GM18508 (cell line): Measurements from ENCODE around the gene DAP.

Source experiments
- ATAC-seq: cut with Tn5 transposase; IDR thresholded peaks from one replicate; pipeline ENCODE4 v1.9.1; 2021; ENCODE audit warnings: moderate number of reproducible peaks; ENCODE audit not compliant: insufficient read depth, unreplicated experiment

The DAP gene

GRCh38 chr5:10761933-10762775 lies 1.1 kb upstream of the DAP start:
- no peak for ATAC-seq

GRCh38 chr5:10760921-10761184 lies 181 bp downstream of the DAP start:
- ATAC-seq: no peak

DNA sequence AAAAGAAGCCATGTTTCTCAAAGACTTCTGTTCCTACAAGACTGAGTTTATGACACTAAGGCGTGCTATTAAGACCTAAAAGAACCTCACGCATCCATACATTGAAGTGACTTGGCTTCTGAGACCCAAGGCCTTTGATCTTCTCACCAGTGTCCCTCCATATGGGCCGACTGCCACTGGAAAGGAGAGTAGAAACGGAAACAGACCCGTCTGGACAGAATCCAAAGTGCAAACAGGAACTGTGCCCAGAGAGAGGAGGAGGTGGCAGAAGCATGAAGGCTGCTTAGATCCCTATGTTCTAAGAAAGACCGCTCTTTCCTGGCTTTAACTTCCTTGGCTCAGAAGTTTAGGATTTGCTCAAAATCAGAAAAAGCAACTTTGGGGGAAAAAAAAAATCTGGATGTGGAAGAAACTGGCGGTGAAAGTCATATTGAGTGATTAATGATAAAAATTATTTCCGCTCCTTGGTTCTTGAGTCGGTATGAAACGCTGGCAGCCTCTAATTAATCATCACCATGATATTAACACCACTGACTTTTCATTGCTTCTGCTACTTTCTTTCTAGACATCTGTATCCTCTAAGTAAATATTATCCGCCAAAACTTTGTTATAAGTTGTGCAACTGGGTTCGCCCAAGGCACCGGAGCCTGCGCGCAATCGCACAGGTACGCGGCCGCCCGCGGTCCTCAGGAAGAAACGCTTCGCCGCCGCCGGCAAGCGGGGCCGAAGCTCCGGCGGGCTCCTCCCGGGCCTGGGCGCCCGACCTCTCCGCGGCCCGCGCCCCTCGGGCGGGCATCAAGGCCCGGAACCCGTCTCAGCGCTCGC lies 726 bp downstream of the DAP start:
- ATAC-seq: peak; percentile 3

DNA sequence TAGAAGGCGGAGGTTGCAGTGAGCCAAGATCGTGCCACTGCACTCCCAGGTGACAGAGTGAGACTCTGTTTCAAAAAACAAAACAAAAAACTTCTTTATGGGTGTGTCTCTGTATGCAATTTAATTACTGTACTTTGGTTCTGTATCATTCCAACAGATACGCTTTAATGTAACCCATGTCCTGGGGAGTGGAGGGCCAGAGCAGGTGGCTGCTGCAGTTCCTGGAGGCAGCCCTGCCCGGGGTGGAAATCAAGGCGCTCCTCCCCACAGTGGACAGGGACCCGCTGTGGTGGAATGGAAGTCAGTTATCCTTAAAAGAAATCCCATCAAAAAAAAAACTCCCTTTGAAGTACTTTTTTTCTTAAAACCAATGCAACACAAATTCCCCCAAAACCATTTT lies 1.9 kb downstream of the DAP start:
- ATAC-seq: no peak

- no peak for ATAC-seq
Observed at GRCh38 chr5:10757922-10758555, 3.0 kb downstream of the DAP start.

DNA sequence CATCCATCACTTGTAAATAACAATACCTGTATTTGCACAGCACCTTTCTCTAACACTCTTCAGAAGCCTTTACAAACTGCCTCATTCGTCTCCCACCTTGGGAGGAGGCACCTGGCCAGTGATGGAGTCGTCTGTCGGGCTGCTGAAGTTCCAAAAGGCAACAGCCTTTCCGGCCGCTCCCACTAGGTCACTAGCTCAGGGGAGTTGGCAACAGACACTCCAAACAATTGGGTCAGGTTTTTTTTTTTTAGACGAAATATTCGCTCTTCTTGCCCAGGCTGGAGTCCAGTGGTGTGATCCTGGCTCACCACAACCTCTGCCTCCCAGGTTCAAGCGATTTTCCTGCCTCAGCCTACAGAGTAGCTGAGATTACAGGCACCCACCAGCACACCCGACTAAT lies 4.0 kb downstream of the DAP start:
- ATAC-seq: no peak

GRCh38 chr5:10756549-10756948 lies 4.5 kb downstream of the DAP start:
- ATAC-seq: peak; percentile 41

DNA sequence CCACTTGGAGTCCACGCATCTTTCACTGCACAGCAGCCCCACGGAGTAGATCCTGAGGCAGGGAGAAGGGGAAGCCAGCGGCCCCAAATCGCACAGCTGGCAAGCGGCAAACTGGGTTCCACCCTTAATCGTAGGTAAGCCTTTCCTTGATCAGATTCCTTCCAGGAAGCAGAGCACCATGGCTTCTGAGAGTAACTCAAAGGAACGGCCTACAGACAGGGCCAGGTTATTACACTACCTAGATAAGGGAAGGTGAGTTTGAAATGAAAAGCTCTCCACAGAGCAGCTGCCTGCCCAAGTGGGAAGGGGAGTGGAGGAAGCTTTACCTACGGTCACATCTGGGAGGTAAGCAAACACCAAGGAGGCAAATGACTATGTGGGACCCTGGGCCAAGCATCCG lies 7.9 kb downstream of the DAP start:
- no peak for ATAC-seq

- no peak for ATAC-seq
Observed at GRCh38 chr5:10752451-10752850, 8.6 kb downstream of the DAP start.

DNA sequence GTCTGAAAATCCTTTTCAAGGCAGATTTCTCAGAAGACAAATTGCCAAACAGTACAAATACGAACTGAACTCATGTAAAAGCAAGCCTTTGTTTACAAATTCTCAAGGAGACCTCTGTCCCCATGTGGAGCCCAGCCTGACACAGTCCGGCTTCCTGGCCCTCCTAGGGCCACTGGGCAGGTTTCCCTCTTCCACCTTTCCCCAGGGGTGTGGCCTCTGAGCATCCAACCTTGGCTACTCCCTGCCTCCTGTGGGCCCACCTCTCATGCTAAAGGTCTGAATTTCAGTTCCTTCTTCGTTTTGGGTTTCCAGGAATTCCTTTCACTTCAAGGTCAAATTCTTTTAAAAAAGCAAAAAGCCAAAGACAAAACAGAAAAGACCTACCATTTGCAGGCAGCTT lies 10.1 kb downstream of the DAP start:
- ATAC-seq: no peak

- ATAC-seq: peak; percentile 49
Observed at GRCh38 chr5:10747678-10748622, 13.1 kb downstream of the DAP start.

- ATAC-seq: no peak
Observed at GRCh38 chr5:10746711-10747110, 14.3 kb downstream of the DAP start.

- ATAC-seq: no peak
Observed at GRCh38 chr5:10745133-10745532, 15.9 kb downstream of the DAP start.

DNA sequence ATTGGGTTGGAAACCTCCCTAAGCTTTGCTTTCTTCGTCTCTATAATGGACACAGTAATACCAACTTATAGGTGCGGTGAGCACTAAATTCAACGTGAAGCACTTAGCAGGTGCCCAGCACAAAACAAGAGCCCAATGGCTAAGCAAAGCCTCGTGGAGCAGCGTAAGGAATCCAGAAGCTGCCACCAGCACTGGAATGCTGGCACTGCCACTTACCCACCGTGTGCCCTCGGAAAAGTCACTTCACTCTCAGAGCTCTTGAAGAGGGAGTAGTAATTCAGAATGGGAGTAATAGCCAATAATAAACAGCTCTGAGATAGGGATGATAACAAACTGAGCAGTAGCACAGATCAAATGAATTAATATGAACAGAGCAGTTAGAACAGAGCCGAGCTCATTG lies 16.4 kb downstream of the DAP start:
- no peak for ATAC-seq

DNA sequence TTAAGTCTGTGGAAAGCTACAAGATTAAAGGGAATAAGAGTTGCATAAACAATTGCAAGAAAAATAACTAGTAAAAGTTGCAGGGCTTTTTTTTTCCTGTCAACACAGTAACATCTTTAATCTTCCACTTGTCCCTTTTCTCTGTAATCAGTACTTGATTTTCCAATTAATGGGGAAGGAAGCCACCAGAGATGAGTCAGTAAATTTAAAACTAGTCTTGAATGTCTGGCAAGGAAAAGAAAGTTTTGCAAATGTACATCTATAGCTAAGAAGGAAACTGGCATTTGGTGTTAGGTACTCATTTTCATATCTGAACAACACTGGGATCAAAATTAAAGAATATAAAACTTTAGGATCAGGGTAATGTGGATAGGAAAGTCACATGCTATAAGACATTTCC lies 17.1 kb downstream of the DAP start:
- ATAC-seq: no peak

DNA sequence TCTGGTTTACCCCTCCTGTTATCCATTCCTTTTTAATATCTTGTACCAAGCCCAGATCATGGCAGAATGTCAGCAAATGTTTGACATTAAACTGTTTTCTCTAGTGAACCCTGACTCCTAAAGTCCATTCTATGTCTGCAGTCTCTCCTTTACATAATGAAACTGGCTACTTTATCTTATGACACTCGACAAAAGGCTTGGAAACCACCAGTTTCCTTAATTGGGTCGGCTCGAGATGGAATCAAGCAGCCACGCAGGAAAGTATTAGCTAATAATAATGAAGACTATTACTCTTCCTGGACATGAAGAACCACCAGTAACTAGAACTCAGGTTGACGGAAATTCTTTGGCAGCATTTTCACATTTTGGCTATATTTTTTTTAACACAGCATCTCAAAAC lies 17.5 kb downstream of the DAP start:
- no peak for ATAC-seq

DNA sequence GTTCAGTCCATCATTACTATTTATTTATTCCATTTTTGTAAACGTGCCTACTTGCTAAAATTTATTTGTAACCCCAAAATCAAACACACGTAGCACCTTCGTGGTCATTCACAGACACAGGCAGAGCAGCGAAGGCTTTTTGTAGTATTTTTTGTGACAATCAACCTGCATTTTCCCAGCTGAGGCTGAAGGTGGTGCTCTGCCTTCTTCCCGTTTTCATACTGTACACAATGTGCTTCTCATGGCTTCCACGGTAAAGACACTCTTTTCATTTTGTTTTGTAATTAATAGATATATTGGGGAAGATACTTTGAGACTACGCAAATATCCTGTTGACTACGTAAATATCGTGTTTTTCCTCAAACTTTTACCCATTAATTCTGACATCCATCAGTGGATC lies 19.4 kb downstream of the DAP start:
- ATAC-seq: no peak

GRCh38 chr5:10740384-10740783 lies 20.6 kb downstream of the DAP start:
- ATAC-seq: no peak

GRCh38 chr5:10737880-10738279 lies 23.2 kb downstream of the DAP start:
- ATAC-seq: no peak

GRCh38 chr5:10736808-10737207 lies 24.2 kb downstream of the DAP start:
- no peak for ATAC-seq
